Astrocyte (in vitro differentiated cells and primary cell): ENCODE measurements around the gene PYY. TPM values are rescaled to one million over a fixed set of nuclear protein-coding genes. Genes with fewer than 3 reads are reported as not detected.

Experiments
- DNase-seq: peaks from one replicate; pipeline ENCODE4 v3.0.0-alpha.2; 2010; ENCODE audit warnings: low read depth
- FAIRE-seq: peaks from 2 replicates; lab custom pipeline; 2011; peaks lifted over from hg19 to GRCh38; lab: Jason Lieb, UNC
- H2AFZ ChIP-seq: 2 replicates; pipeline ENCODE4 v1.6.0; 2012; ENCODE audit warnings: low read depth, low read length, inconsistent platforms
- H3K27ac ChIP-seq: 2 replicates; pipeline ENCODE4 v1.5.1; 2011; ENCODE audit warnings: low read depth, low read length, inconsistent platforms
- H3K27me3 ChIP-seq: 2 replicates; pipeline ENCODE4 v1.6.0; 2011; ENCODE audit warnings: low read length, inconsistent platforms; ENCODE audit not compliant: insufficient read depth
- H3K36me3 ChIP-seq: 2 replicates; pipeline ENCODE4 v1.5.1; 2011; ENCODE audit warnings: low read length, inconsistent platforms; ENCODE audit not compliant: insufficient read depth
- H3K4me1 ChIP-seq: 2 replicates; pipeline ENCODE4 v1.5.1; 2011; ENCODE audit warnings: low read length, inconsistent platforms; ENCODE audit not compliant: insufficient read depth
- H3K4me2 ChIP-seq: 2 replicates; pipeline ENCODE4 v1.6.0; 2012; ENCODE audit warnings: low read length, inconsistent platforms
- H3K4me3 ChIP-seq: 2 replicates; pipeline ENCODE4 v1.5.1; 2011; ENCODE audit warnings: low read depth, mild to moderate bottlenecking, low read length, inconsistent platforms; ENCODE audit not compliant: insufficient read depth
- H3K79me2 ChIP-seq: 2 replicates; pipeline ENCODE4 v1.6.0; 2012; ENCODE audit warnings: mild to moderate bottlenecking, low read length, inconsistent platforms; ENCODE audit not compliant: insufficient read depth
- H3K9ac ChIP-seq: 2 replicates; pipeline ENCODE4 v1.6.0; 2012; ENCODE audit warnings: mild to moderate bottlenecking, low read length, inconsistent platforms
- H3K9me3 ChIP-seq: 2 replicates; pipeline ENCODE4 v1.5.1; 2012; ENCODE audit warnings: low read depth, mild to moderate bottlenecking, low read length, inconsistent platforms; ENCODE audit not compliant: insufficient read depth
- H4K20me1 ChIP-seq: 2 replicates; pipeline ENCODE4 v1.6.0; 2012; ENCODE audit warnings: low read length, inconsistent platforms; ENCODE audit not compliant: insufficient read depth
- H3K27ac Mint-ChIP-seq: one replicate; pipeline ENCODE4 v1.8.0; 2021; ENCODE audit warnings: mild to moderate bottlenecking, mixed read lengths; ENCODE audit not compliant: unreplicated experiment
- H3K27me3 Mint-ChIP-seq: one replicate; pipeline ENCODE4 v1.8.0; 2021; ENCODE audit warnings: low read depth, mixed read lengths; ENCODE audit not compliant: unreplicated experiment
- H3K36me3 Mint-ChIP-seq: one replicate; pipeline ENCODE4 v1.8.0; 2021; ENCODE audit warnings: low read depth, mixed read lengths; ENCODE audit not compliant: unreplicated experiment
- H3K4me1 Mint-ChIP-seq: one replicate; pipeline ENCODE4 v1.8.0; 2021; ENCODE audit warnings: low read depth, mixed read lengths; ENCODE audit not compliant: unreplicated experiment
- H3K4me3 Mint-ChIP-seq: one replicate; pipeline ENCODE4 v1.8.0; 2021; ENCODE audit warnings: mild to moderate bottlenecking, moderate library complexity, mixed read lengths; ENCODE audit not compliant: unreplicated experiment
- H3K9me3 Mint-ChIP-seq: one replicate; pipeline ENCODE4 v1.8.0; 2021; ENCODE audit warnings: mild to moderate bottlenecking, mixed read lengths; ENCODE audit not compliant: unreplicated experiment
- CTCF ChIP-seq: IDR thresholded peaks from 2 replicates; pipeline ENCODE4 v1.5.1; 2011; ENCODE audit warnings: low read depth, mild to moderate bottlenecking, inconsistent platforms, low read length, moderate library complexity; ENCODE audit not compliant: insufficient read depth
- EZH2 ChIP-seq: IDR thresholded peaks from 2 replicates; pipeline ENCODE4 v1.6.1; 2012; ENCODE audit warnings: mild to moderate bottlenecking, low read length, inconsistent platforms; ENCODE audit not compliant: insufficient read depth
- total RNA-seq: library from RNA; stranded (reverse); gene quantifications from 2 replicates; pipeline ENCODE4 v1.2.1, GENCODE V29; 2021

The PYY gene
- total RNA-seq, 1 donor from 2014 or later, result not detected

GRCh38 chr17:43906951-43907424 is 46.8 kb downstream of the PYY start:
- H3K36me3 ChIP-seq, result no peaks in the 10 kb centered on the region
- peaks cover 24% of the 10 kb centered on the region for H3K27me3 ChIP-seq
- Mint-ChIP-seq H3K4me1 (peaks cover 2% of the 10 kb centered on the region), H3K4me3 (peak overlapping the region; percentile 84), H3K9me3 (no peaks in the 10 kb centered on the region), H3K27me3 (peaks cover 26% of the 10 kb centered on the region), H3K36me3 (peaks cover 8% of the 10 kb centered on the region), H3K27ac (peak overlapping the region; percentile 80)
- peaks cover 19% of the 10 kb centered on the region for H3K4me1 ChIP-seq
- H4K20me1 ChIP-seq, result no peaks in the 10 kb centered on the region
- peak overlapping the region; percentile 56 for H3K4me3 ChIP-seq
- DNase-seq (no peak), FAIRE-seq (no peak)
- TF ChIP-seq EZH2, result peak; percentile 24
- no peak for TF ChIP-seq CTCF
- no peak overlapping the region for H3K27ac ChIP-seq
- H3K9ac ChIP-seq, result peak overlapping the region; percentile 74
- peak overlapping the region; percentile 91 for H3K4me2 ChIP-seq
- H3K79me2 ChIP-seq, result no peaks in the 10 kb centered on the region
- H3K9me3 ChIP-seq, result no peaks in the 10 kb centered on the region
- H2AFZ ChIP-seq, result peak overlapping the region; percentile 96

GRCh38 chr17:43905985-43906852 is 47.5 kb downstream of the PYY start:
- Histone ChIP-seq H3K9ac (peak overlapping the region; percentile 74), H3K4me3 (peak overlapping the region; percentile 56), H3K4me2 (peak overlapping the region; percentile 91), H2AFZ (peak overlapping the region; percentile 96), H4K20me1 (no peaks in the 10 kb centered on the region), H3K27ac (no peak overlapping the region), H3K27me3 (peaks cover 20% of the 10 kb centered on the region), H3K4me1 (peaks cover 19% of the 10 kb centered on the region), H3K36me3 (no peaks in the 10 kb centered on the region), H3K79me2 (no peaks in the 10 kb centered on the region), H3K9me3 (no peaks in the 10 kb centered on the region)
- H3K36me3 Mint-ChIP-seq, result peaks cover 8% of the 10 kb centered on the region
- peaks cover 2% of the 10 kb centered on the region for H3K4me1 Mint-ChIP-seq
- no peak for TF ChIP-seq CTCF
- peak; percentile 30 for TF ChIP-seq EZH2
- H3K9me3 Mint-ChIP-seq, result no peaks in the 10 kb centered on the region
- peak overlapping the region; percentile 84 for H3K4me3 Mint-ChIP-seq
- DNase-seq (peak; percentile 44), FAIRE-seq (no peak)
- peak overlapping the region; percentile 80 for H3K27ac Mint-ChIP-seq
- peaks cover 29% of the 10 kb centered on the region for H3K27me3 Mint-ChIP-seq
